Vein endothelial cell (primary cell): ENCODE measurements around the gene MTMR10. TPM values are rescaled to one million over a fixed set of nuclear protein-coding genes. Genes with fewer than 3 reads are reported as not detected.

Experiments
- small RNA-seq: library from RNA; depleted of rRNA; stranded (forward); fragments of <200 nt; gene quantifications from one replicate; pipeline ENCODE3, GENCODE V24; 2012
- total RNA-seq: library from RNA; depleted of rRNA; stranded (reverse); fragments of >200 nt; gene quantifications from 2 replicates; pipeline ENCODE4 v1.2.3, GENCODE V29; 2012

MTMR10 gene
- total RNA-seq, result 47.9 and 72.2 TPM in 2 replicates

GRCh38 chr15:30991255-30992235 is at the start of gene MTMR10:
TSS of gene MTMR10 (minus strand) at chr15:30991628. CDS start at chr15:30991506, 122 bp downstream.

GRCh38 chr15:30903497-30904187 is 87.8 kb downstream of the MTMR10 start, which contains the start of gene FAN1:
TSS of gene FAN1 (plus strand) at chr15:30903915. CDS start at chr15:30904664, 749 bp downstream.

Small RNA genes lying within 50 kb of the gene (small RNA-seq; reads per million reads assigned to genes)
- not detected for gene RNU6-466P

Other genes with a start within 250 kb of the MTMR10 start
- gene FAN1, start 87.7 kb downstream of the MTMR10 start, total RNA-seq, result 10.5 and 10.8 TPM in 2 replicates
- 0.38 and 1.3 TPM in 2 replicates for gene TRPM1, start 110.1 kb upstream of the MTMR10 start, total RNA-seq